ENCODE measurements around the gene CHST11.

Gene CHST11

DNA sequence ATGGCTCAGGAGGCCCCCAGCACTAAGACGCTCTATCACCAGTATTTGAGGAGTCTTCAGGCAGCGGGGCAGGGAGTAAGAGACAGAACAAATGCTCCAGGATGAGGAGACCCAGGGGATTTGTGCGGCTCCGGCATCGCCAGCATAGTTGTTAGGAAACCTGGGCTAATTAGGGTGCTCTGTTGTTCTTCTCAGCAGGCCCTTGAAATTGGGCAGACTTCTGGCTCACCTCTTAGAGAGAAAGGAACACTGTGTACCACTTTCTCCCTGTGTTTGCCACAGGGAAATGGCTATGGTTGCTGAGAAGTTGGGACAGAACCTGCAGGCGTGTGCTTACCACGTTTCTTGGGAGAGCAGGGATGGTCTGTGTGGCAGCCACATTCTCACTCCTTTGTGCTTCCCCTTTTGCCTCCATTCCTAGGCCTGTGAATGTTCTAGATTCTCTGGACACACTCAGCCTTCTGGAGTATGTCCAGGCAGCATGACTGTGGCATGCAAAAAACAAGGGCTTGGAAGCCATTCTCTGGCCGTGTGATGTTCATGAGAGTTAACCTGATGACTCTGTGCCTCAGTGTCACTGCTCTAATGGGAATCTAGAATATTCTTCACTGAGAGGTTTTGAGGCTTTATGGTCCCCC, 109.0 kb downstream of the CHST11 start:
- no peak for TF ChIP-seq Cebpa-rat (IDR thresholded peaks at IDR 0.05)
- H3K27ac ChIP-seq, result peak overlapping the region in 9 of 11 experiments; percentile 10 to 96 (median 95); a peak in 18 of 22 replicates
- peak overlapping the region in 6 of 11 experiments; percentile 14 to 52 (median 24); a peak in 11 of 22 replicates for H3K9ac ChIP-seq
- H3K4me1 ChIP-seq, result peaks cover 49 to 61% (median 57%) of the 10 kb centered on the region in 10 experiments
- H3K9me3 ChIP-seq (replicated peaks in 1 of 11), result peaks cover 17 to 45% (median 42%) of the 10 kb centered on the region in 11 experiments
- peaks cover 0 to 49% (median 10%) of the 10 kb centered on the region in 11 experiments; a peak in 8 of 22 replicates for H4K20me1 ChIP-seq
- peaks cover 15 to 57% (median 43%) of the 10 kb centered on the region in 11 experiments for H3K36me3 ChIP-seq
- H3K27me3 ChIP-seq, result no peaks in the 10 kb centered on the region
- peak overlapping the region; percentile 39 to 95 (median 58); a peak in 21 of 22 replicates for H3K4me2 ChIP-seq
- no peak overlapping the region for H3K4me3 ChIP-seq

DNA sequence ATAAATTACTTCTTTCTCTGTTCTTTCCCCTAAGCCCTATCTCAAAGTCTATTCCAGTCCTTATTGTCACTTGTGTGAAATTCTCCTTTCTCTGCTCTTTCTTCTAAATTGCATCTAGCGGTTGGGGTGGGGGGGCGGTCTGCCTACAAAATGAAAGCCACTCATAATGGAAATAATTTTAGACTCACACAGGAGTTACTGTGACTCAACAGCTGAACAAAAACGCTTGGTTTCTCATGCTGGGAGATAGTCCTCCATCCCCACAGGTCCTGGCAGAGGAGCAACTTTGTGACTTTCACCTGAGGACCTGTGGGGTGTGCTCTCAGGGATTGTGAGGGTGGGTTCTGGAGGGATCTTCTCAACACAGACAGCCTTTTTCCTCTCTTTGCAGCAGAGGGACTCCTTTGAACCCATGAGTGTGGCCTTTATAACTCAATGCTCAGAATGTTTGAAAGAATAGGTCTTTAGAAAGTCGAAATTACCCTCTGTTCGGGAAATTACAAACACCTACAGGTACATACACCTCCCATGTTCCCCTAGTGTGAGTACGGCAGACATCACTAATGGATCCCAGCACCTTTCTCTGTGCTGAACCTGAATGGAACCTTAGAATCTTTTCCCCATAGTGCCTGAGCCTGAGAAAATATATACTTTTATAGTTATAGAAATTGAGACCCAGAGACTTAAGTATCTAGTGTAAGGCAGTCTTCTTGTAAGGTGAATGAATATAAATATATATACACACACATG, 109.7 kb downstream of the CHST11 start:
- TF ChIP-seq Cebpa-rat (IDR thresholded peaks at IDR 0.05), result no peak
- Histone ChIP-seq H3K27ac (peak overlapping the region in 9 of 11 experiments; percentile 10 to 96 (median 95); a peak in 18 of 22 replicates), H3K4me1 (peaks cover 55 to 68% (median 64%) of the 10 kb centered on the region in 10 experiments), H3K4me2 (peak overlapping the region; percentile 39 to 95 (median 58); a peak in 21 of 22 replicates), H3K36me3 (peaks cover 15 to 50% (median 36%) of the 10 kb centered on the region in 11 experiments), H3K9me3 (replicated peaks in 1 of 11) (peaks cover 17 to 38% (median 36%) of the 10 kb centered on the region in 11 experiments), H3K27me3 (no peaks in the 10 kb centered on the region), H3K4me3 (no peak overlapping the region), H4K20me1 (peaks cover 0 to 51% (median 5%) of the 10 kb centered on the region in 11 experiments; a peak in 7 of 22 replicates), H3K9ac (peak overlapping the region in 5 of 11 experiments; percentile 14 to 52 (median 25); a peak in 8 of 22 replicates)

DNA sequence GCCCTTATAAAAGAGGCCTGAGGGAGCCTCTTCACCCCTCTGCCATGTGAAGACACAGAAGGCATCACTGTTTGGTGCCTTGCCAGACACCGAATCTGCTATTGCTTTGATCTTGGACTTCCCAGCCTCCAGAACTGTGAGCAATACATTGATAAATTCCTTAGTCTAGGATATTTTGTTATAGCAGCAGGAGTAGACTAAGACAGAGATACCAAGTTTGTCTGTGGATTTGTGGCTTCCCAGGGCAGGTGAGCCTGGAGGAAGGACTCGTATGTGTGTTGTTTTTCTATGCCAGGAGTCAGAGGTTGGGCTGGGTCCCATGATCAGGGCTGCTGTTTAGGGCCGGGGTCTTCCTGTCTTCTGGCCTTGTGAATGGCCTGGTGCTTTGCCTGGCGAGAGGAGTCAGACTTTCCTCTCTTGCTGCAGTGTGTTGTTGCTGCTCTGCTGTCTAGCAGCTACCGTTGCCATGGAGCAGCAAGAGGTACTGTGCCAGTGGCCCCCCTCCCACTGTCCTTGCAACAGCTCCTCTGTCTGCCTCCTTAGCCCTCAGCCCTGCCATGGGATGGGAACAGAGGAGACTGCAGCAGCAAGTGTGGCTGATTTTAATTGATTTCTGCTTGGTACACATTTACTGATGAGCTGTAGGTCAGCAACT, 111.2 kb downstream of the CHST11 start:
- Histone ChIP-seq H3K27ac (peak overlapping the region in 9 of 11 experiments; percentile 82 to 96 (median 95); a peak in 18 of 22 replicates), H3K9me3 (replicated peaks in 1 of 11) (peaks cover 17 to 23% (median 21%) of the 10 kb centered on the region in 11 experiments)
- TF ChIP-seq Cebpa-rat (IDR thresholded peaks at IDR 0.05), result no peak

DNA sequence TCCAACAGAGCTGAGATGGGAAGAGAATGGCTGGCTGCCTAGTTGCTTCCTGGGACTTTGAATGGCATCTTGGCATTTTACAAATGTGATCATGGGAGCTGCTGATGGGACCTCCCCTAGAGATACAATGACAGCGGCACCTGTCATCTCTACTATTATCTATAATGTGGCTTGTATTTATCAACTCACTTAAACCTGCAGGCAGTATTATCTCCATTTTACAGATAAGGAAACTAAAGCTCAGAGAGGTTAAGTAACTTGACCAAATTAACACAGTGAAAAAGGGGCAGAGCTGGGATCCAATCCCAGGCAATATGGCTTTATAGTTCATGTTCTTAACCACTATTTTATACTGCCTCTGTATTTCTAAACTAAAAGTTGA, 111.7 kb downstream of the CHST11 start:
- Histone ChIP-seq H3K27ac (peak overlapping the region in 9 of 11 experiments; percentile 82 to 96 (median 95); a peak in 18 of 22 replicates), H3K4me2 (peak overlapping the region; percentile 45 to 95 (median 90)), H4K20me1 (peaks cover 0 to 46% (median 0%) of the 10 kb centered on the region in 11 experiments; a peak in 4 of 22 replicates), H3K4me1 (peaks cover 58 to 77% (median 69%) of the 10 kb centered on the region in 10 experiments), H3K27me3 (no peaks in the 10 kb centered on the region), H3K4me3 (no peak overlapping the region), H3K36me3 (peaks cover 10 to 29% (median 17%) of the 10 kb centered on the region in 11 experiments), H3K9me3 (replicated peaks in 1 of 11) (peaks cover 15 to 20% (median 17%) of the 10 kb centered on the region in 11 experiments), H3K9ac (peak overlapping the region in 8 of 11 experiments; percentile 56 to 84 (median 81); a peak in 15 of 22 replicates)
- no peak for TF ChIP-seq Cebpa-rat (IDR thresholded peaks at IDR 0.05)

More for the DNA sequence above, 111.2 kb downstream of the CHST11 start:
- Histone ChIP-seq H4K20me1 (peaks cover 0 to 46% (median 0%) of the 10 kb centered on the region in 11 experiments; a peak in 4 of 22 replicates), H3K4me3 (no peak overlapping the region), H3K4me2 (peak overlapping the region; percentile 45 to 95 (median 90)), H3K9ac (peak overlapping the region in 9 of 11 experiments; percentile 20 to 84 (median 77); a peak in 16 of 22 replicates), H3K36me3 (peaks cover 10 to 34% (median 21%) of the 10 kb centered on the region in 11 experiments), H3K4me1 (peaks cover 58 to 77% (median 69%) of the 10 kb centered on the region in 10 experiments), H3K27me3 (no peaks in the 10 kb centered on the region)

DNA sequence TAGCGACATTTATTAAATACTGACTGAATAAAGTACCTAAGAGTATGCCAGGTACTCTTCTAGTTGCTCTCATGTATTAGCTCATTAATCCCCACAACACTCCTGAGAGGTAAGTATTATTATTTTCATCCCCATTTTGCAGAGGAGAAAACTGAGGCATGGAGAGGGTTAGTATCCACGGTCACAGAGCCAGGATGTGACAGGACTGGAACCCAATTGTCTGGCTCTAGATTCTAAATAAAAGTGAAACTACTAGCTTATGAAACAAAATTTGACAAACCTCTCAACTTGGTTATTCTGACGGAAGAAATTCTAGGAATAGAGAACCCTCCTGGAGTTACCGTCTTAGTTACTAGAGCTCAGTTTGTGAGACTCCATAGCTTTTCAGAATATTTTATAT, 112.2 kb downstream of the CHST11 start:
- Histone ChIP-seq H3K36me3 (peaks cover 6 to 24% (median 14%) of the 10 kb centered on the region in 11 experiments), H3K9me3 (replicated peaks in 1 of 11) (peaks cover 10 to 19% (median 16%) of the 10 kb centered on the region in 11 experiments), H3K27me3 (no peaks in the 10 kb centered on the region), H3K4me2 (peak overlapping the region; percentile 76 to 95 (median 90); a peak in 21 of 22 replicates), H3K27ac (peak overlapping the region in 10 of 11 experiments; percentile 60 to 96 (median 95); a peak in 19 of 22 replicates), H3K9ac (peak overlapping the region in 9 of 11 experiments; percentile 68 to 84 (median 82); a peak in 18 of 22 replicates), H4K20me1 (peaks cover 0 to 46% (median 0%) of the 10 kb centered on the region in 11 experiments; a peak in 4 of 22 replicates), H3K4me1 (peaks cover 58 to 77% (median 69%) of the 10 kb centered on the region in 10 experiments), H3K4me3 (peak overlapping the region in 2 of 10 experiments; percentile 47 to 49; a peak in 1 of 20 replicates)
- TF ChIP-seq Cebpa-rat (IDR thresholded peaks at IDR 0.05), result no peak

DNA sequence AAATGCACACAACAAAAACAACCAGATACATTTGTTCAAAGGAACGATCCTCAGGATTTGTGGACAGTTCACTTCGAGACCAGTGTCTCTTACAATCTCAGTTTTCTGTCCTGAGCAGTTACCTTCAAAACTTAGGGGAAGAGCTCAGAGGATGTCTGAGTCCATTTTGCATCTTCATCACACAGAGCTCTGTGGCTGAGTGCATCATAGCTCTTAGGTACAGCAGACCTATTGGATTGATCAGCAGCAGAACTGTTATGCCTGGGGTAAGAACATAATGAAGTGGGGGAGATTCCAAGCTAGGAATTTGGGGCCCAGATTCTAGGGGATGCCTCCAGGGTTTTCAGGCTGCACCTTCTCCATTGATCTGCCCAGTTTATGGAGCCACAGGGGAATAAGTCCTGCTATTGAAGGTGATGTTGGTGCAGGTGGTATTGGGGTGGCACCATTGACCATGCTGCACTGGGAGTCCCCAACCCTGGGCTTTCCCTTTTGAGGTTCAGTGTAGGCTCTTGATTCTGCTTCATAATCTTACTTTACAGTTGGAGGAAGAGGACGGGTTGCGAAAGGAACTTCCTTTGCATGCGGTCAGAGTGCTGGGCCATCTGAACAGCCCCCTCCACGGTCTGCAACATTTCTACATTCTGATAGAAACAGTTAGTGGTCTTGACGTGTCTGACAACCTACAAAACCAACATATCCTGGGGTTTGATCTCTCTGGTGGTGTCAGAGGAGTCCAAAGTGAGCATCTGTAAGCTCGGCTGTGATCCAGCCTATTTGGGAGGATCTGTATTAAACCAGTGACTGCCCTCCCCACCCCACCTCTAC, 112.8 kb downstream of the CHST11 start:
- peaks cover 4 to 13% (median 10%) of the 10 kb centered on the region in 11 experiments for H3K9me3 ChIP-seq (replicated peaks in 1 of 11)
- H3K4me2 ChIP-seq, result peak overlapping the region; percentile 76 to 95 (median 90)
- peaks cover 0 to 46% (median 0%) of the 10 kb centered on the region in 11 experiments; a peak in 4 of 22 replicates for H4K20me1 ChIP-seq
- H3K27ac ChIP-seq, result peak overlapping the region in 10 of 11 experiments; percentile 60 to 96 (median 95); a peak in 21 of 22 replicates
- peaks cover under 1 to 18% (median 8%) of the 10 kb centered on the region in 11 experiments; a peak in 20 of 22 replicates for H3K36me3 ChIP-seq
- peak in 10 of 11 experiments; percentile 40 to 98 (median 94); a peak in 18 of 22 replicates for TF ChIP-seq Cebpa-rat (IDR thresholded peaks at IDR 0.05)
- H3K4me3 ChIP-seq, result peak overlapping the region in 8 of 10 experiments; percentile 24 to 58 (median 42); a peak in 15 of 20 replicates
- H3K9ac ChIP-seq, result peak overlapping the region; percentile 33 to 84 (median 80); a peak in 21 of 22 replicates
- H3K27me3 ChIP-seq, result no peaks in the 10 kb centered on the region
- H3K4me1 ChIP-seq, result peaks cover 58 to 77% (median 69%) of the 10 kb centered on the region in 10 experiments
